OCI-LY3 (cell line): ENCODE results near the gene FBXL3.

ENCODE experiments used
- CTCF ChIP-seq: fragments of 200-600, 300-600 bp; sonication (generic); IDR thresholded peaks from 2 replicates; pipeline ENCODE4 v1.5.1; 2014; ENCODE audit warnings: antibody characterized with exemption, low read length, low read depth
- EZH2phosphoT487 ChIP-seq: fragments of 200-600 bp; shearing (Covaris generic); IDR thresholded peaks from 2 replicates; pipeline ENCODE4 v1.6.1; 2018; ENCODE audit warnings: antibody characterized with exemption, mixed run types, low read depth

GRCh38 chr13:77014906-77015685 is 11.9 kb downstream of the FBXL3 start:
- TF ChIP-seq CTCF (no peak), EZH2phosphoT487 (no peak)
